GM18498 (cell line): Measurements from ENCODE around the gene RING1.

Source experiments
- ATAC-seq: cut with Tn5 transposase; IDR thresholded peaks from one replicate; pipeline ENCODE4 v1.9.1; 2021; ENCODE audit warnings: mild to moderate bottlenecking, moderate library complexity; ENCODE audit not compliant: unreplicated experiment

RING1 gene

DNA sequence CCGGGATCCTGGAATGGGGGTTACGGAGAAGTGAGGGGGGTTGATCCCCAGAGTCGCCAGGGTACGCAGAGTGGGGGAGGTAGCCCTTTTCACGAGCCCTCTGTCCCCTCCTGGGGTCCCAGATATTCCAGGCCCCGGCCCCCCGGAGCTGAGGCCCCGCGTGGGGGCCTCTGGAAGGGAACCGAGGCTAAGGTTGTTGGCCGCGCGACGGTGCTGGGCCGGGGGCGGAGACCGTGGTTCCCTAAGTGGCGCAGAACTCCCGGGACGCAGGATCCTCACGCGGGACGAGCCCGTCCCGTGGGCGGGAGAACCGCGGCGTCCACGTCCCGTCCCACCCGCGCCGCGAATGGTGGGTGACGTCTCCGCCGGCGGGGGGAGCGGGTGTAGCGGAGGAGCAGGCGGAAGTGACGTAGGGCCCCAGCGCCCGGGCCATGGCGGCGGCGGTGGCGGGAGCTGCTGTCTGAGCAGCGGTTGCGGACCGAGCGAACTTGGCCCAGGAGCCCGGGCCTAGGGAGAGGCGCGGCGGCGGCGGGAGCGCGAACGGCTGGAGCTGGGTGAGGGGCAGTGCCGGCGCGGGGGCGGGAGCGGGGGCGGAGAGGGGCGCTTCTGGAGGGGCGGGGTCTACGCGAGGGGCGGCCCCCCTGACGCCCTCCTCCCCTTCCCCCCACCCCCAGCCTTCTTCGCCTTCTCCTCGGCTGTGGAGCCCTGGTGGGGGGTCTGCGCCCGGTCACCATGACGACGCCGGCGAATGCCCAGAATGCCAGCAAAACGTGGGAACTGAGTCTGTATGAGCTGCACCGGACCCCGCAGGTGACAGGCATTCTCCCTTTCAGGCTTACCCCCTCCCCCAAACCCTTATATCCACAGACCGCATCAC, at the start of gene RING1:
RING1 (plus strand) TSS at position 410 of the 877 bp plus-strand sequence; CDS start at position 733, 323 bp downstream.
- ATAC-seq = peak; percentile 58

DNA sequence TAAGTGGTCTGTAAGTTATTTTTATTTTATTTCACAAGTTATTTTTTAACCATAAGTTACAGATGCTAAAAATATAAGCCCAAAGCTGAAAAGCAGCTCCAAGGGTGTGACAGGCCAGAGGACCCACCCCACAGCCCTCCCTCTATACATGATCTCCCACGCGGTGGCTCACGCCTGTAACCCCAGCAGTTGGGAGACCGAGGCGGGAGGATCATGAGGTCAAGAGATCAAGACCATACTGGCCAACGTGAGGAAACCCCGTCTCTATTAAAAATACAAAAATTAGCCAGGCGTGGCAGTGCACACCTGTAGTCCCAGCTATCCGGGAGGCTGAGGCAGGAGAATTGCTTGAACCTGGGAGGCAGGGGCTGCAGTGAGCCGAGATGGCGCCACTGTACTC, 48.2 kb upstream of the RING1 start:
- ATAC-seq = no peak

DNA sequence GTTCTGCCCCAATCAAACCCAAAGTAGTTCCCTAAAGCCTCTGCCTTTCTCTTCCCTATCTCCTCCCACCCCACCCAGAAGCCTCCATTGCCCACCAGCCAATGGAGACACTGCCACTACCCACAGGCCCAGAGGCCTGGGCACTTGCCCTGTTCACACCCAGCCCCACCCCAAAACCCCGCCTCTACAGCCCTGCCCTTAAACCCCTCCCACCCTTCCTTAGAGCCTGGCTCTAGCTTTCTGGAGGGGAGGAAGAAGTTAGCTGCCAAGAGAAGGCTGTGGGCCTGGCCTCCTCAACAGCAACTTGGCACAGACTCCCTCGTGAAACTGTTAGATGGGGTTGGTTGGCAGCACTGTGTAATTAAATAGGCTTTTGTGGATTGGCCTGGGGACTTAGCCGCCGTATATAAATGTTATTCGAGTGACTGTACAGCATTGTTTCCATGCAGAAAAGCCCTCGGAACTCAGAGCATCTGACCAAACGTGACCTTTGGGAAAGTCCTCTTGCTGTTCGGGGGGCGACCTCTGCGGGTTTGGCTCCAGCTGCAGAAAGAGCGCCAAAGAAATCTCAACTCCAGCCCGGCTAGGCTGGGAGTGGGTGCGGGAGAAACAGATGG, 47.5 kb upstream of the RING1 start:
- ATAC-seq = no peak

DNA sequence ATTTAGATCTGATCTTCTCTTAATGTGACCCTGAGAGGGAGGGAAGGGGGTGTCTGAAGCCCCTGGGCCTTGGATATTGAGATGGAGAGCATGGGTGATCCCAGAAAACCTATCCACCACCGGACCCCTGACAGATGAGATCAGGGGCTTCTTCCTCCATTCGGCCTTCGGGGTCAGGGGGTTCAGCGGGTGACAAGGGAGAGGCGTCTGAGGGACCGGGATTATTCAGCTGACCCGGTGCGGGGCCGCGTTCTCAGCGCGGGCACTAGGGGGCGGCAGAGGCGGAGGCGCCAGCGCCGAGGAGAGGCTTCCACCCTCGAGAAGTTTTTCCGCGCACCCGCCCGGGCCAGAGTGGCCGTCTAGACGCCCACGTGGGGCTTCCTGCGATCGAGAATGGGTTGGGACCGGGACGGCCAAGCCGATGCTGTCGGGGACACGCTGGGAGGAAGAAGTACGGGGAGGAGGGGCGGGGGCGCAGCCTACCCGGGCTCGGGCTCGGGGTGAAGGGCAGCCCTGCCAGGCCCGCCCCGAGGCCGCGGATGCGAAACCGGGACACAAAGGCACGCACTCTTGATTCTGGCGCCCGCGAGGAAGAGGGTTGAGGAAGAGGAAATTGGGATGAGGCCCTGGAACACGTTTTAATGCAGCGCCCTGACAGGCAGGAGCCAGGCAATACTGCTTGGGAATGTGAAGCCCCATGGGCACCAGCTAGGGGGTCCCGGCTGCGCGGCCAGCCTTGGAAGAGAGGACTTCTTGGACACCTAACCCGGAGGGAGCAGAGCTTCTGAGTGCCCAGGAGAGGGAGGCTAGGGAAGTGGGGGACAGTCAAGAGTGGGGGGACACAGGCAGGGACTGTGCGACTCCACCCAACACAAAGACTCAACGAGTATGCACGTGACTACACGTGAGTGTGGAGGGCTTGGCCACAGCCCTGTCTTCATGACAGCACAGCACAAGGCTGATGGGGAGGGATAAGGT, 46.7 kb upstream of the RING1 start:
- ATAC-seq = peak; percentile 69

DNA sequence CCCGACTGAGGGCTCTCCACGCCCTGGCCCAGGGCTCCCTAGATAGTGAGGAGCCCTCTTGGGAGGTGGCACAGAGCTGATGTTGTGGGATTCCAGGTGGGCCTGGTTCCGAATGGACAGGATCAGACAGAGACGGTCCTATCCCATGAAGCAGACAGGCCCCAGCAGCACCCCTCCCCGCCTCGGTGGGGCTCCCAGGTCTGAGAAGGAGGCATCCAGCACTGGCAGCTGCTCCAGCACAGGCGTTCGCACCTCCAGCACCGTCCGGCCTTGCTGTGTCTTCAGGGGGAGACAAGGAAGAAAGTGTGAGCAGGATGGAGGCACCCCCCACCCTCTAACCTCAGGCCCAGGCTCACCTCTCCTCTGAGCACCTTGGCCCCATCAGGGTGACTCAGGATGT, 44.8 kb upstream of the RING1 start:
- no peak for ATAC-seq

DNA sequence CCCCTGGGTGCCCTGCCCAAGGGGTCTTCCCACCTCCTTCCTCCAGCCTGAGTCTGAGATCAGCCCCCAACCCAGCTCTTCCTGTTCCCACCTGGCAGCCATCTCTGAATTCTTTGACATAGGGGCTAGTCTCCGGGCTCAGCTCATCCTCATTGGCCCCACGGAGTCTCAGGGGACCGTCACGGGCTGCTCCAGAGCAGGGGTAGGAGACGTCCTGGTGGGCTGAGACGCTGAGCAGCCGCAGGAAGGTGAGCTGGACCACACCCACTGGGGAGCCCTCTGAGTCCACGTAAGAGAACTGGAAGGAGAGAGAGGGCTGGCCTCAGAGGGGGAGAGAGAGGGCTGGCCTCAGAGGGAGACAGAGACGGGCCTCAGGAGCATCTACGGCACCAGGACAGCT, 44.1 kb upstream of the RING1 start:
- ATAC-seq = no peak

DNA sequence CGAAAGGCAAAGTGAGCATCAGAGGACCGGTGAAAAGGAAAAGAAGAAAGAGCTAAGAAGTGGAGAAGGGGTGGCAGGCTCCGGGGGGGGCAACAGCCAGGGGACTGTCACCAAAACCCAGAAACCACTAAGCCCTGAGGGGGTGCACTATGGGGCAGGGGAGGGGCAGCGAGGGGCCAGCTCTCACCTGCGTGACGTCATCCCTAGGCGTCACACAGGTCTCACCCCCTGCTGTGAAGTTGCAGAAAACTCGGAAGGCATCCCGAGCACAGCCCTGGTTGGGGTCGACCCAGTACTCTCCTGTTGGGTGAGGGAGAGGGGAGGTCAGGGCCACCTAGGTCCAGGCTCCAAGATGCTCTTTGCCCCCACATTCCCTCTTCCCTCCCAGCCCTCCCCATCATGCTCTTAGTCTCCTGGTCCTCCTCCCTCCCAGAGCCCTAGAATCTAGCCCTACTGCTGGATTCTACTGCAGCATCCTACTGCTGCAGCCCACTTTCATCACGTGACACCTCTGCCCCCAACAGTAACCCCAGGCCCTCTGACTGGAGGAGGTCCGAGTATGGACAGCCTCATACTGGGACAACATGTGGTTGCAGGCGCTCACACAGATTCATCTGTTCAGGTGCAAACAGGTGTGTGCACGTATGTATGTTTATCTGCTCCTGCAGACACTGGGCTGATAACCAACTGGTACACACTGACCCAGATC, 43.5 kb upstream of the RING1 start:
- no peak for ATAC-seq

DNA sequence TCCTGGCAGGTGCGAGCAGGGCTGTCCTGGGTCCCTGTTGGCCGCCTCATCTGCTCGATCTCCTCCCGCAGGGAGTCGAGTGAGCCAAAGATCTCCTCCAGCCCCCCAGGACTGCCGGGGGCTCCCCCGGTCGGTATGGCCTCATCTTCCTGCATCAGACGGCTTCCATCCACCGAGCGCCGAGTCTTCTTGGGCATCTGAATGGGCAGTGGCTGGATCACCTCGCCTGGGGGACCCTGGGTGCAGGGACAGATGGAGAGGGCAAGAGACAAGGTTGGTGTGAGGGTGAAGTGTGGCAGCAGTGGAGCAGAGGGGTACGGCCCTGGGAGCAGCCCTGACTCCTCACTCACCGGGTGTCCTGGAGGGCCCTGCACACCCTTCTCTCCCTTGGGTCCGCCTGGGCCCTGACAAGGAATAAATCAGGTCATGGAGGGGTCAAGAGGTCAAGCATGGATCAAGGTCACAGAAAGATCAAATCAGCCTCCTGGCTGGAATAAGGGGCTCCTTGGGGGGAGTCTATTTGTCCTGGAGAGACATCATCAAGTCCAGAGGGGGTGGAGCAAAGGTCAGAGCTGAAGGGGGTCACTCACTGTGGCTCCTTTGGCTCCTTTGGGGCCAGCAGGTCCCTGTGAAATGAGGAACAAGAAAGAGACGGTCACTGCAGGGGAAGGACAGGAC, 42.6 kb upstream of the RING1 start:
- no peak for ATAC-seq

DNA sequence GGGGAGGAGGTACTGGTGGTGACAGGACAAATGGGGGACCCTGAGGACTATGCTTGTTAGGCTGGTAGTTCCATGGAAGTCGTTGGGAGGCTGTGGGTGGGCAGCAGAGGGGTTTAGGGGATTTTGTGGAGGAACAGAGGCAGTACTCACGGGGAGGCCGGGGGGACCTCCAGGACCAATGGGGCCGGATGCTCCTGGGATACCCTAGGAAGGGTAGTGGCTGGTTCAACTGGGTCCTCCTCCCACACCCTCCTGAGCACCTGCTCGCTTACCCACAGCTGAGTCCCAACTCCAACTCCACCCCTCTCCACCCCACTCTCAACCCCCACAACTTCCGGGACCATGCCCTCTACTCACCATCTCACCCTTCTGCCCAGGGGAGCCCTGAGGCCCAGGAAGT, 41.9 kb upstream of the RING1 start:
- no peak for ATAC-seq

DNA sequence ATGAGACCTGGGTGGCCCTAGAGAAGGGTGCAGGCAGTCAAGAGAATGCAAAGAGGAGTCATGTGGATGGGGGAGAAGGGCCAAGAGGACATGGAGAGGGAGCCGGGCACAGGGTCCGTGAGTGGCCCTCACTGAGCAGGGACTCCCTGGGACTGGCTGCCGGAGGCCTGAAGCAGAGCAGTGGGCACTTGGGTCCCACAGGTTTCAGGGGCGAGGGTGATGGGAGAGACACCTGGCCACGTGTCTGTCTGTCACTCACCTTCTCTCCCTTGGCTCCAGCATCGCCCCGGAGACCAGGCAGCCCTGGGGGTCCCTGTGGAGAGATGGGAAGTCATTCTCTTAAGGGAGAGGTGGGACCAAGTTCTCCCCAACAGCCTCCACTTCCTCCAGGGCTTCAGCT, 41.5 kb upstream of the RING1 start:
- ATAC-seq = no peak

DNA sequence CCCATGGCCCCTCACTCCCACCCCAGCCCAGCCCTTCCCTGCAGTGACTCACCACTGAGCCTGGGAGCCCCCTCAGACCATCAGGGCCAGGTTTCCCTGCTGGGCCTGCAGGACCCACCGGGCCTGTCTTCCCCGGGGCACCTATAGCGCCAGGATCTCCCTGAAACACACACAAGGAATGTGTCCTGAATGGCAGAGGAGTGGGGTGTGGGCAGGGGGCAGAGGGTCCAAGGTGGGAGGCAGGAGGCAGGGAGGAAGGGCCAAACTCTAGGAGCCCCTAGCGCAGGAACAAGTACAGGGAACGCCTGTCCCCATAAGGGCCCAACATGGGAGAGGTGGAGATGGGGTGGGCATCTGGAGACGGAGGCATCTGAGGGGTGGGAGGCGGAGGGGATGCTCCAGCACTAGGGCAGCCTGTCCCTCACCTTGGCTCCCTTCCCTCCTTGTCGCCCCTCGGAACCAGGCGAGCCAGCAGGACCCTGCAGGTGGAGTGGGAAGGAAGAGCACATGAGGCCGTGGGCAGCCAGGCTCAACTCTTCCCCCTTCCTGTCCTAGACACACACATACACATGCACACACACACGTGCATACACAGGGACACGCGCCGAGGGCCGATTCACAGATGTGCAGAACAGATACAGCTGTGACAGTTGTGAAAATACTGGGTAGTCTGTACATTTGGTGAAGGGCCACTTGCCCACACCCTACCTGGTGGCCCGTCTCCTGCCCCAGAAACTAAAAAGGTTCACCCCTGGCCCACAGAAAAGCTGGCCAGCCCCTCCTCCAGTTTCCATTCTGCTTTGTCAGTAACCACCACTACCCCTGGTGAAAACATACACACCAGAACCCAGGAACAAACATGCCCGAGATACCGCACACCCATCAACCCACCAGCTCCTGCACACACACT, 40.7 kb upstream of the RING1 start:
- ATAC-seq = no peak

DNA sequence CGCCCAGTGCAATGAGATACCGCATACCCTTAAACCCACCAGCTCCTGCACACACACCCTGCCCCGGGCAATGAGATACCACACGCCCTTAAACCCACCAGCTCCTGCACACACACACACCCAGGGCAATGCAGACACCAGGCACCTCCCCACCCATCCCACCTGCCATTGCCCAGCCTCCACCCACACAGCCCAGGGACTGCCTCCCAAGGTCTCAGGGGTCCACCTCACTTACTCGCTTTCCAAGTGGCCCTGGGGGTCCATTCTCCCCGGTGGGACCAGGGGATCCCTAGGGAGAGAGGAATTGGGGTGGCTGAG, 40.1 kb upstream of the RING1 start:
- ATAC-seq = no peak

DNA sequence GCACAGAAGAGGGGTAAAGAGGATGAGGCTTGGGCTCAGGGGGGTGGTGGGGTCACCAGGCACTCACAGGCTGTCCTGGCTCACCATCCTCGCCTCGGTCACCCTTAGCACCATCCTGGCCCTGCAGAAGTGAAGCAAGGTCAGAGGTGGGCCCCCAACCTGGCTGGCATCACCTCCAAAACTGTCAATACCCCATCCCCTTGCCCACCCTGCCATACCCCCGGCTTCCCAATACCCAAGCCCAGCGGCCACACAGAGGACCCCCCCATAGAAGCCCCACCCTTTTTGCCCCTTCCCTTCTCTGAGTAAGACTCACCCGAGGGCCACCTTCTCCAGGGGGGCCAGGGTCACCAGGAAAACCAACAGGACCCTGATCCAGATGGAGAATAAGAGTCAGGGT, 39.7 kb upstream of the RING1 start:
- no peak for ATAC-seq

DNA sequence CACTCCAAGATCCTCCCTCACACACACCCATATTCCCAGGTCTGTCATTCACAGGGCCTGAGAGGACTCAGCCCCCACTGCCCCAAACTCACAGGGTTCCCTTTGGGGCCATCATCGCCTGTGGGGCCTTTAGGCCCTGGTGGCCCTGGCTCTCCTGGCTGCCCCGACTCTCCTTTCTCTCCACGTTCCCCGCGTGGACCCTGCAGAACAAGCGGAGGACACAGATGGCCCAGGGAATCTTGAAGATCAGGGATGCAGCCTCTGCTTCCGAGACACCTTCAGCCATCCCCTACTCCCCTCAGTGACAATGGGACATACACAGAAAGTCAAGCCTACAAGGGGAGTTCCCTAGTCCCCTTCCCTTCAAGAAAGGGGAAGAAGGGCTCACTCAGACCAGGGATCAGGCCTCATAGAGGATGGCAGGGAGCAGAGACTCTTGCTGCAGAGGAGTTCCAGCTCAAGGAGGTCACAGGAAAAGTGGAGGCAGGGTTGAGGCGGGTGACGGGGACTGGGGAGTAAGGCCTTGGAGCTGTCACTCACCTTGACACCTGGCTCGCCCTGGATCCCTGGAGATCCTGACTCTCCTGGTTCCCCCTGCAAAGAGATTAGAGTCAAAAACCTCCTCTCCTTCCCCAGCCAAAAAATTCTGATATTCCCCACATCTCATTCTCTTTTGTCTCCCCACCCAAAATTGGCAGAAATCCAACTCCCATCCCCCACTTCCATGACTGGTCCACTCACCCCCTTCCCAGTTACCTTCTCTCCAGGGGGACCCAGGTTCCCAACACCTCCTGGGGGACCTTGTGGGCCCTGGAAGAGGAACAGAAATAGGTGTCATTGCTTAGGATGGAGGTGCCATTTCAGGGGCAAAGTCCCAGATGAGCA, 38.8 kb upstream of the RING1 start:
- no peak for ATAC-seq

DNA sequence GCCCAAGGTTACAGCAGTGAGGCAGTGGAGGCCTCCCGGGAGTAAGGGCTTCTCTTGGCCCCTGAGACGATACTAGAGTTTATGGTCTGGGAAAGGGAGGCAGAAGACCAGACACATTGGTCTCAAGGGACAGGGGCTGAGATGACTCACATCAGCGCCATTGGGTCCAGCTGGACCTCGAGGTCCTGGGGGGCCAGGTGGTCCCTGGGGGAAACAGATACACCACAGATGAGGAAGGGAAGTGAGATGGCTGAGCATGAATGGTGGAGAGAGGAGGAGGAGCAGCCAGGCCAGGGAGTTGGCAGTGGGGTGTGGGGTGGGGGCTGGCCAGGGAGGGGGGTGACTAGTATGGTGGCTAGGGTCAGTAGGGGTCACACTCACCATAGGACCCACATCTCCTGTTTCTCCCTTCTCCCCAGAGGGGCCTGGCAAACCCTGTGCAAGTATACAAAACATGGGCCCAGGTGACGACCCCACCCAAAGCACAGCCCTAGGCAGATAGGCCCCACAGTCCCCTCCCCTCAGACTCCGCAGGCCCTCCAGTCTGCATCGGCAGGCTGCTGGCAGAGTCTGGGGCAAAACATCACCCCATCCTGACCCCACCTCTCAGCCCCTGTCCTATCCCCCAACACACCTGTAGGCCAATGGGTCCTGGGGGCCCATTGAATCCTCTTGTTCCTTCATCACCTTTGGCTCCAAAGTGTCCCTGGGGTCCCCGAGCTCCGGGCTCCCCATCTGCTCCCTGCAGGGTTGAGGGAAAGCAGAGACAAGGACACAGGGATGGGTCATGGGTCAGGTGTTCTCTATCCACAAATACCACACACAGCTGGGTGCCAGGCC, 37.9 kb upstream of the RING1 start:
- no peak for ATAC-seq

DNA sequence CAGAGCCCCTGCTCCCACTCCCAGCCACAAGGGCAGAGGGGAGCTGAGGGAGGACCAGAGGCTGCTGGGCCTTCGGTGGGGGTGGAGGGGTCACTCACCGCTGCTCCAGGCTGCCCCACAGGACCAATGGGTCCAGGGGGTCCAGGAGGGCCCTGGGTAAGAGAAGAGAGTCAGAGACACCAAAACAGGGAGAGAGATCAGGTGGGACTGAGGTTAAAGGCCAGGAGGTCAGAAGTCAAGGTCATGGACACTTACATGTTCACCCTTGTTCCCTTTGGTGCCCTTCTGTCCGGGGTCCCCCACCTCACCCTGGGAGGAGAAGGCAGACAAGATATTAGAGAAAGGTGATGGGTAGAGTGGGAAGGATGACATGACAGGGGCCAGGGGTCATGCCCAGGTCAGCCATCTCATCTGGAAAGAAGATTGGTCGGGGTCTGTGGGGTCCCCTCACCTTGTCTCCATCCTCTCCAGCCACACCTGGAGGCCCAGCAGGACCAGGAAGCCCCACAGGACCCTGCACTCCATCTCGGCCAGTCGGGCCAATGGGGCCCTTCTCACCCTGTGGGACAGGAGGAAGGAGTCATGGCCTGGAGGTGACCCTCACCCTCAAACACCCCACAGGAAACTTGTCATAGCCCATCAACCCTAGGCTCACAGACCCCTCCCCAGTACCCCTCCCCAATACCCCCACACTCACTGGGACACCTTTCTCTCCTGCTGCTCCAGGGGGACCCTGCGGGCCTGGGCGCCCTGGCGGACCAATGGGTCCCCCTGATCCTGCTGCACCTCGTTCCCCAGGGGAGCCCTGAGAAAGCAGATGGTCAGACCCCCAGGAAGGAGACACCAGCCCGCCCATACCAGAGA, 37.1 kb upstream of the RING1 start:
- no peak for ATAC-seq
